HCT116 (cell line): ENCODE results near the gene PHF21B. TPM values are rescaled to one million over a fixed set of nuclear protein-coding genes. Genes with fewer than 3 reads are reported as not detected.

Source experiments
- ATAC-seq: fragments of 200-7000 bp; cut with Tn5 transposase; 2 replicates; pipeline ENCODE4 v1.9.1; 2020; ENCODE audit warnings: mild to moderate bottlenecking, moderate library complexity
- BruUV-seq: library from RNA; stranded (reverse); fragments of 400-500 nt; replicated peaks from 2 replicates; lab custom pipeline; 2021; lab: Mats Ljungman, UMichigan
- CTCF ChIA-PET: fragments of 300-600 bp; sonication (Branson Sonifier 250); formaldehyde crosslinking; loops from one replicate; lab custom pipeline; 2021; ENCODE audit warnings: antibody characterized with exemption; lab: Charles Lee
- POLR2A ChIA-PET: fragments of 300-600, 350-600 bp; sonication (Branson Sonifier 250); formaldehyde crosslinking; loops from one replicate; lab custom pipeline; 2021; ENCODE audit warnings: antibody characterized with exemption; lab: Charles Lee
- RAD21 ChIA-PET, 2 experiments: fragments of 300-600 bp; sonication (Branson Sonifier 250); formaldehyde crosslinking; loops; one replicate each; lab custom pipeline; 2023; ENCODE audit warnings: low total read pairs in 2 of 2; ENCODE audit not compliant: uncharacterized antibody in 2 of 2, unreplicated experiment in 2 of 2, low non-redundant PET in 1 of 2; lab: Charles Lee
- DNase-seq: peaks from one replicate; pipeline ENCODE4 v3.0.0-alpha.2; 2010; ENCODE audit warnings: low read depth, low spot score
- H2AFZ ChIP-seq: fragments of 200-600 bp; shearing (Covaris generic), sonication (generic); 2 replicates; pipeline ENCODE4 v1.6.1; 2017; ENCODE audit warnings: low read depth, mixed run types, mixed read lengths, antibody characterized with exemption, low read length; ENCODE audit not compliant: poor library complexity, severe bottlenecking
- H3K27ac ChIP-seq: 2 replicates; pipeline ENCODE4 v1.5.1; 2012; ENCODE audit warnings: low read depth, low read length
- H3K27me3 ChIP-seq: fragments of 200-600 bp; sonication (generic); 2 replicates; pipeline ENCODE4 v1.6.1; 2016; ENCODE audit warnings: mixed run types, low read length, mixed read lengths; ENCODE audit not compliant: insufficient read depth
- H3K36me3 ChIP-seq, 2 experiments: fragments of 200-500 bp in 1 of 2; fragments of 200-600 bp in 1 of 2; sonication (Bioruptor generic) in 1 of 2; sonication (generic) in 1 of 2; 2 replicates each; pipeline versions ENCODE4 v1.5.1 to v1.6.1; 2014 to 2016; ENCODE audit warnings: low read length in 2 of 2, inconsistent platforms in 1 of 2, mixed read lengths in 1 of 2, mixed run types in 1 of 2; ENCODE audit not compliant: insufficient read depth in 2 of 2, control insufficient read depth in 1 of 2
- H3K4me1 ChIP-seq, 2 experiments: fragments of 200-600 bp in 1 of 2; sonication (generic) in 1 of 2; 2 replicates each; pipeline versions ENCODE4 v1.5.1 to v1.6.1; 2012 to 2017; ENCODE audit warnings: low read length in 2 of 2, inconsistent platforms in 1 of 2, mild to moderate bottlenecking in 1 of 2, mixed read lengths in 1 of 2, mixed run types in 1 of 2, moderate library complexity in 1 of 2; ENCODE audit not compliant: insufficient read depth in 2 of 2, control insufficient read depth in 1 of 2
- H3K4me2 ChIP-seq: fragments of 200-600 bp; sonication (generic); 2 replicates; pipeline ENCODE4 v1.6.1; 2017; ENCODE audit warnings: mixed run types, low read length, mixed read lengths
- H3K4me3 ChIP-seq, 2 experiments: fragments of 200-600 bp in 1 of 2; sonication (generic) in 1 of 2; replicated peaks in 1 of 2; 2 replicates each; pipeline ENCODE4 v1.5.1; 2011 to 2016; ENCODE audit warnings: low read length in 2 of 2, control low read depth in 1 of 2, low read depth in 1 of 2, mild to moderate bottlenecking in 1 of 2, mixed read lengths in 1 of 2, mixed run types in 1 of 2
- H3K79me2 ChIP-seq: fragments of 200-600 bp; sonication (generic); 2 replicates; pipeline ENCODE4 v1.6.1; 2017; ENCODE audit warnings: mild to moderate bottlenecking, mixed run types, low read length, moderate library complexity, mixed read lengths; ENCODE audit not compliant: insufficient read depth
- H3K9ac ChIP-seq: fragments of 200-600 bp; sonication (generic); 2 replicates; pipeline ENCODE4 v1.6.1; 2016; ENCODE audit warnings: low read length, mixed read lengths
- H3K9me2 ChIP-seq: fragments of 200-600 bp; sonication (generic), shearing (Covaris generic); 2 replicates; pipeline ENCODE4 v1.6.1; 2017; ENCODE audit warnings: mixed run types, mild to moderate bottlenecking, moderate library complexity; ENCODE audit not compliant: insufficient read depth
- H3K9me3 ChIP-seq, 2 experiments: fragments of 200-500 bp in 1 of 2; fragments of 200-600 bp in 1 of 2; sonication (Bioruptor generic) in 1 of 2; sonication (generic) in 1 of 2; 2 replicates each; pipeline ENCODE4 v1.6.1; 2014 to 2017; ENCODE audit warnings: low read length in 2 of 2, mixed read lengths in 2 of 2, inconsistent platforms in 1 of 2, low read depth in 1 of 2, mild to moderate bottlenecking in 1 of 2, mixed run types in 1 of 2, moderate library complexity in 1 of 2; ENCODE audit not compliant: control insufficient read depth in 1 of 2, insufficient read depth in 1 of 2
- H4K20me1 ChIP-seq: fragments of 200-600 bp; sonication (generic), shearing (Covaris generic); 2 replicates; pipeline ENCODE4 v1.6.1; 2017; ENCODE audit warnings: mixed run types, mild to moderate bottlenecking, moderate library complexity; ENCODE audit not compliant: insufficient read depth
- CEBPB ChIP-seq: IDR thresholded peaks from 2 replicates; pipeline ENCODE4 v1.6.1; 2012; ENCODE audit warnings: low read depth
- EGR1 ChIP-seq: IDR thresholded peaks from 2 replicates; pipeline ENCODE4 v1.6.1; 2012; ENCODE audit warnings: low read depth
- EZH2 ChIP-seq: fragments of 200-600 bp; sonication (generic); IDR thresholded peaks from 2 replicates; pipeline ENCODE4 v1.6.1; 2017; ENCODE audit warnings: antibody characterized with exemption, mixed run types
- EZH2phosphoT487 ChIP-seq: fragments of 200-600 bp; IDR thresholded peaks from 2 replicates; pipeline ENCODE4 v1.6.1; 2018; ENCODE audit warnings: antibody characterized with exemption, borderline replicate concordance
- FOSL1 ChIP-seq: IDR thresholded peaks from 2 replicates; pipeline ENCODE4 v1.6.1; 2012; ENCODE audit warnings: low read depth
- SIN3A ChIP-seq: IDR thresholded peaks from 2 replicates; pipeline ENCODE4 v1.6.1; 2012; ENCODE audit warnings: low read depth
- SP1 ChIP-seq: IDR thresholded peaks from 2 replicates; pipeline ENCODE4 v1.6.1; 2012; ENCODE audit warnings: low read depth
- SRF ChIP-seq: IDR thresholded peaks from 2 replicates; pipeline ENCODE4 v1.6.1; 2012; ENCODE audit warnings: low read depth
- YY1 ChIP-seq: IDR thresholded peaks from 2 replicates; pipeline ENCODE4 v1.6.1; 2011; ENCODE audit warnings: low read length, low read depth, moderate library complexity, mild to moderate bottlenecking; ENCODE audit not compliant: insufficient replicate concordance; ENCODE audit errors: extremely low read depth
- ZNF274 ChIP-seq: fragments of 200-500 bp; sonication (Bioruptor generic); IDR thresholded peaks from 2 replicates; pipeline ENCODE4 v1.6.1; 2014; ENCODE audit warnings: mild to moderate bottlenecking, low read depth, low read length, inconsistent platforms
- intact Hi-C: fragments of 100-400 bp; cut with micrococcal nuclease; formaldehyde crosslinking; loops from 2 replicates; pipeline ENCODE4 v1.10.0; 2022
- total RNA-seq: library from RNA; stranded (reverse); gene quantifications from one replicate; pipeline ENCODE4 v1.2.1, GENCODE V29; 2021; ENCODE audit not compliant: unreplicated experiment
- TF ChIP-seq, protein P1 (sequence below): IDR thresholded peaks from 2 replicates; pipeline ENCODE4 v1.6.1; 2012
- TF ChIP-seq, protein P2 (sequence below): IDR thresholded peaks from 2 replicates; pipeline ENCODE4 v1.6.1; 2012; ENCODE audit warnings: low read depth

PHF21B gene
- total RNA-seq, 1 experiment from 2014 or later, result not detected

DNA sequence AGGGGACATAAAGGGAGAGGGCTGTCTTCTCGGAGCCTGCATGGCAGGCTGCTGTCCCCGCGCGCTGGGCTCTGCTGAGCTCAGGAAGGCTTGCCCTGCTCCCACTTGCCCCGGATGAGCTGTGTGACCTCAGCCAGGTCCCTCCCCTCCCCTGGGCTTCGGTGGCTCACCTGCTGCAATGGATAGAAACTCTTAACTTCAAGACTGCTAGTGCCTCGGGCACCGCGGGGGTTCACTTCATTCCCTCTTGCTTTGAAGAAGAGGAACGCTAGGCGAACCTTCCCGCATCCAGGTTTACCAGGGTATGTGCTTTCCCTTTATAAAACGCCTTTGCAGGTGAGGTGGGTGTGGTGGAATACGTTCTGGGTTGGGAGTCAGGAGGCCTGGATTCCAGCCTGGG is 115.0 kb downstream of the PHF21B start (continued):
- TF ChIP-seq EGR1 (no peak), SRF (no peak), SIN3A (no peak), EZH2 (no peak), YY1 (no peak), EZH2phosphoT487 (no peak), ZNF274 (no peak), FOSL1 (no peak)
- TF ChIP-seq, protein P1, sequence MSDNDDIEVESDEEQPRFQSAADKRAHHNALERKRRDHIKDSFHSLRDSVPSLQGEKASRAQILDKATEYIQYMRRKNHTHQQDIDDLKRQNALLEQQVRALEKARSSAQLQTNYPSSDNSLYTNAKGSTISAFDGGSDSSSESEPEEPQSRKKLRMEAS, result no peak

DNA sequence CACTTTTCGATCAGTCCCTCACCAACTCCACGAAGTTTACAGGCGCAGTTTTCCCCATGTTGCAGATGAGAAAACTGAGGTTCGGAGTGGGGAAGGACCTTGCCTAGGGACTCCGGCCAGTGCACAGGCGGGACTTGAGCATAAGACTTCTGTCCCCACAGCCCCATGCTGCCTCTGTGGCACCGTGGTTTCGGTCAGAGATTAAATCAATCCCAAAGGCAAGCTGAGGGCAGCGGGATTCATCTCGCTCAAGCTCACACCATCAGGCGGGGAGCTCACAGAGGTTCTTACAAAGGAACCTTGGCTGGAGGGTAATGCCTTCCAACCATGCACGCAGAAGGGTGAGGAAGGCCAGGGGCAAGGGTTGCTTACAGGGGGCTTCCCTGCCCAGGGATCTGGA is 115.5 kb downstream of the PHF21B start:
- Histone ChIP-seq H2AFZ (no peak overlapping the region), H3K27ac (no peak overlapping the region), H3K4me3 (no peak overlapping the region), H4K20me1 (no peaks in the 10 kb centered on the region), H3K9me2 (no peaks in the 10 kb centered on the region), H3K27me3 (no peaks in the 10 kb centered on the region), H3K9me3 (no peaks in the 10 kb centered on the region), H3K4me2 (no peak overlapping the region), H3K9ac (no peak overlapping the region), H3K4me1 (no peaks in the 10 kb centered on the region), H3K36me3 (no peaks in the 10 kb centered on the region), H3K79me2 (no peaks in the 10 kb centered on the region)
- ChIA-PET RAD21 (no interaction called here), POLR2A (no interaction called here), CTCF (no interaction called here)
- intact Hi-C loops, result no loop called here
- TF ChIP-seq, protein P2, sequence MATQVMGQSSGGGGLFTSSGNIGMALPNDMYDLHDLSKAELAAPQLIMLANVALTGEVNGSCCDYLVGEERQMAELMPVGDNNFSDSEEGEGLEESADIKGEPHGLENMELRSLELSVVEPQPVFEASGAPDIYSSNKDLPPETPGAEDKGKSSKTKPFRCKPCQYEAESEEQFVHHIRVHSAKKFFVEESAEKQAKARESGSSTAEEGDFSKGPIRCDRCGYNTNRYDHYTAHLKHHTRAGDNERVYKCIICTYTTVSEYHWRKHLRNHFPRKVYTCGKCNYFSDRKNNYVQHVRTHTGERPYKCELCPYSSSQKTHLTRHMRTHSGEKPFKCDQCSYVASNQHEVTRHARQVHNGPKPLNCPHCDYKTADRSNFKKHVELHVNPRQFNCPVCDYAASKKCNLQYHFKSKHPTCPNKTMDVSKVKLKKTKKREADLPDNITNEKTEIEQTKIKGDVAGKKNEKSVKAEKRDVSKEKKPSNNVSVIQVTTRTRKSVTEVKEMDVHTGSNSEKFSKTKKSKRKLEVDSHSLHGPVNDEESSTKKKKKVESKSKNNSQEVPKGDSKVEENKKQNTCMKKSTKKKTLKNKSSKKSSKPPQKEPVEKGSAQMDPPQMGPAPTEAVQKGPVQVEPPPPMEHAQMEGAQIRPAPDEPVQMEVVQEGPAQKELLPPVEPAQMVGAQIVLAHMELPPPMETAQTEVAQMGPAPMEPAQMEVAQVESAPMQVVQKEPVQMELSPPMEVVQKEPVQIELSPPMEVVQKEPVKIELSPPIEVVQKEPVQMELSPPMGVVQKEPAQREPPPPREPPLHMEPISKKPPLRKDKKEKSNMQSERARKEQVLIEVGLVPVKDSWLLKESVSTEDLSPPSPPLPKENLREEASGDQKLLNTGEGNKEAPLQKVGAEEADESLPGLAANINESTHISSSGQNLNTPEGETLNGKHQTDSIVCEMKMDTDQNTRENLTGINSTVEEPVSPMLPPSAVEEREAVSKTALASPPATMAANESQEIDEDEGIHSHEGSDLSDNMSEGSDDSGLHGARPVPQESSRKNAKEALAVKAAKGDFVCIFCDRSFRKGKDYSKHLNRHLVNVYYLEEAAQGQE, result no peak
- TF ChIP-seq CEBPB, result no peak
- TF ChIP-seq EZH2phosphoT487, result no peak
- TF ChIP-seq SP1, result no peak
- DNase-seq (no peak), ATAC-seq (no peak)
- BruUV-seq, result no TSS peak
